GM21390 (cell line): ENCODE measurements around the gene ADGRV1.
"Not testable (repeated sequence)": the region's sequence is repeated elsewhere in the genome, so short reads cannot be mapped to it uniquely, and the experiment has no call there.

ENCODE experiments used
- ATAC-seq: cut with Tn5 transposase; IDR thresholded peaks from one replicate; pipeline ENCODE4 v1.9.1; 2021; ENCODE audit not compliant: unreplicated experiment

Gene ADGRV1

DNA sequence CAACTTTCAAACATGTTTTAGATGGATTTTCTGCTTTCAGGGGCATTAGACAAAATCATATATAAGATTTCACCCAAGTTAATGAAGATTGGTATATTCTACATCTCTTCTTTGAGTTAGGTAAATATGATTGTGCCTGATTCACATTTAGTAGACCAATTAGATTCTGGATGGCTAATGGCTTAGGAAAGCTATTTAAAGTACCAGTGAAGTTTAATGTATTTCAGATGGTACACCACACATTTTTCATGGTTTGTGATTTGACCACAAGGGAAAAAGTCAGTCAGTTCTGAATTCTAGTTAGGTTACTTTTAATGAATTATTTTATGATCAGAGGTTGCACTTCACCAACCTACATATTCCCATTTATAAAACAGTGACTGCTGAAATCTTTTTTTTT lies 409.7 kb downstream of the ADGRV1 start:
- no peak for ATAC-seq

GRCh38 chr5:90969945-90970344 lies 411.3 kb downstream of the ADGRV1 start:
- ATAC-seq = not testable (repeated sequence)

GRCh38 chr5:90981177-90981576 lies 422.6 kb downstream of the ADGRV1 start:
- ATAC-seq = no peak

GRCh38 chr5:90981821-90982220 lies 423.2 kb downstream of the ADGRV1 start:
- no peak for ATAC-seq

GRCh38 chr5:90982576-90982975 lies 424.0 kb downstream of the ADGRV1 start:
- ATAC-seq = no peak

GRCh38 chr5:90983148-90983547 lies 424.6 kb downstream of the ADGRV1 start:
- ATAC-seq = no peak

GRCh38 chr5:90983711-90984124 lies 425.1 kb downstream of the ADGRV1 start:
- ATAC-seq = no peak

- no peak for ATAC-seq
These were observed 426.7 kb downstream of the ADGRV1 start for GRCh38 chr5:90985341-90985740.

DNA sequence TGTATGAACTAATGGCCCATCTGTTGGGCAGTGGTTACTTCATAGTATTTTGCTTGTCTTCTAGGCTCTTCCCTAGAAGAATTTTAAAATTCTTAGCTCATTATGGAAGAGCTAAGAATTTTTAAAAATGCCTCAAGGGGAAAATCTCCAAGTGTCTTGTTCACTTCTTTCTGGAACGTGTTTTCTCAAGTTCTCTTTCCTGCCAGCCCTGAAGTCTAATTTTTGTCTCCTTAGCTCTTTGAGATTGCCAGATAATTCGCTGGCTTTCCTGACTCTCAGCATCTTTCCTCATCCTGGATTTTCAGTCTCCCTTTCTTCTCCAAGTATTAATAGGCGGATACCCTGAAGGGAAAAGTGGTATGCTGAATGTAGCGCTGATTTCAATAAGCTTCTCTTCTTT lies 429.1 kb downstream of the ADGRV1 start:
- no peak for ATAC-seq

DNA sequence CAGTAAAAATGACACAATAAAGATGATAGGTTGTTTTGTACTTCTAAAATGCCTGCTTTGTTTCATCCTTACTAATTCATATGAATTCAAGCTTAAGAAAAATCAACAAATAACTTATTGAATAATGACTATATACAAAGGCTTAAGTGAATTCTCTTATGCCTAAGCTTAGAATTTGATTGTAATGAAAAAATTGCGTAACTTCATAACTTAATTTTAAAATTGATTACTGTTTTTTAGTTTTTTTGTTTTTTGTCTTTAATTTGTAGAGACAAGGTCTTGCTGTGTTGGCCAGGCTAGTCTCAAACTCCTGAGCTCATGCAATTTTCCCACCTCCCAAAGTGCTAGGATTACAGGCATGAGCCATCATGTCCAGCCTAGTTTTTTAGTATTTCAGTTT lies 432.6 kb downstream of the ADGRV1 start:
- no peak for ATAC-seq

- ATAC-seq = no peak
These were observed 436.2 kb downstream of the ADGRV1 start for GRCh38 chr5:90994796-90995195.

DNA sequence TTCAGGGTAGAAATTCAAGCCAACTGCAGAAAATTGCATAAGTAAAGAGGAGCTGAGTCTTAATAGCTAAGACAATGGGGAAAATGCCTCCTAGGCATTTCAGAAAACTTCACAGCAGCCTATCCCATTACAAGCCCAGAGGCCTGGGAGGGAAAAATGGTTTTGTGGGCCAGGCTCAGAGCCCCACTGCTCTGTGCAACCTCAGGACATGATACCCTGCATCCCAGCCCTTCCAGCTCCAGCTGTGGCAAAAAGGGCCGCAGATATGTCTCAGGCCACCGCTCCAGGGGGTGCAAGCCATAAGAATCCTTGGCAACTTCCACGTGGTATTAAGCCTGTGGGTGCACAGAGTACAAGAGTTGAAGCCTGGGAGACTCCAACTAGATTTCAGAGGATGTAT lies 437.5 kb downstream of the ADGRV1 start:
- ATAC-seq = no peak

DNA sequence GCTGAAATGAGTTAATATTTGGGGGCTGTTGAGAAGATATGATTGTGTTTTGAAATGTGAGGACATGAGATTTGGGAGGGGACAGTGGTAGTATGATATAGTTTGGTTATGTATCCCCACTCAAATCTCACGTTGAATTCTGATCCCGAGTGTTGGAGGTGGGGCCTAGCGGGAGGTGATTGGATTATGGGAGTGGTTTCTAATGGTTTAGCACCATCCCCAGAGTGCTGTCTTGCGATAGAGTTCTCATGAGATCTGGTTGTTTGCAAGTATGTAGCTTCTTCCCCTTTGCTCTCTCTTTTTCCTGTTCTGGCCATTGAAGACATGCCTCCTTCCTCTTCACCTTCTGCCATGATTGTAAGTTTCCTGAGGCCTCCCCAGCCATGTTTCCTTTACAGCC lies 438.5 kb downstream of the ADGRV1 start:
- ATAC-seq = no peak

- no peak for ATAC-seq
These were observed 442.1 kb downstream of the ADGRV1 start for GRCh38 chr5:91000743-91001142.

DNA sequence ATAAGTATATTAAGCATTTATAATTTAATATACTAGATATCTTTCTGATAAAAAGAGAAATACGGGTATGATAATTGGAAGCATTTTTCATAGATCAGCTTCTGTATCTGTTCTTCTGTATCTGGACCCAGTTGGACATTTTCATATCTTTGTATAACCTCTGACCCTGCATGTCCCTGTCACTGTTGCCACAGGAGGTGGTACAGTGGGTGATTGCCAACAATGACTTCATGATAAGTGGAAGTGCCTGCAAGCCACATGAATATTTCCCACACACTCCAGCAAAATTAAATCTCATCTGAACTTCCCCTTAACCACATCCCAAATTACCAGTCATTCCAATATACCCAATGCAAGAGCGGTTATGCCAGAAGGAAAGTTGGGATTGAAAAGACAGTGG lies 448.1 kb downstream of the ADGRV1 start:
- ATAC-seq = no peak

- no peak for ATAC-seq
These were observed 448.7 kb downstream of the ADGRV1 start for GRCh38 chr5:91007251-91007650.

GRCh38 chr5:91007780-91008402 lies 449.3 kb downstream of the ADGRV1 start:
- ATAC-seq = no peak

- ATAC-seq = no peak
These were observed 451.5 kb downstream of the ADGRV1 start for GRCh38 chr5:91010090-91010489.

GRCh38 chr5:91011029-91011428 lies 452.4 kb downstream of the ADGRV1 start:
- no peak for ATAC-seq

GRCh38 chr5:91012867-91013266 lies 454.3 kb downstream of the ADGRV1 start:
- not testable (repeated sequence) for ATAC-seq

DNA sequence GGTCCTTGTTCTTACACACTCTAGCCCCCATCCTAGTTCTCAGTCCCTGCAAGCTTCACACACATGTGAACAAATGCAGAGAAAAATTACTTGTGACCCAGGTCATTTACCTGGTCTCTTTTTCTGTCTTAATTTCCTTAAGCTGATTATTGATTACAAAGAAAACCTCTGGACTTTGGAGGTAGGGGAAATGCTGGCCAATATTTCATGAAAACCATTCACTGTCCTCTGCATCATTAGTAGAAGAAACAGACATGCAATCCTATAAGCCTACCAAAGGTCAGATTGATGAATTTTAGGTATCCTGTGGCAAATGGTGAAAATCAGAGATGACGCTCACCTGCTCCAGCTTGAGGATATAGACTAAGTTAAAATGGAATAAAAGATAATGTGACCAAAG lies 457.7 kb downstream of the ADGRV1 start:
- ATAC-seq = no peak

GRCh38 chr5:91016954-91017700 lies 458.5 kb downstream of the ADGRV1 start:
- ATAC-seq = no peak

DNA sequence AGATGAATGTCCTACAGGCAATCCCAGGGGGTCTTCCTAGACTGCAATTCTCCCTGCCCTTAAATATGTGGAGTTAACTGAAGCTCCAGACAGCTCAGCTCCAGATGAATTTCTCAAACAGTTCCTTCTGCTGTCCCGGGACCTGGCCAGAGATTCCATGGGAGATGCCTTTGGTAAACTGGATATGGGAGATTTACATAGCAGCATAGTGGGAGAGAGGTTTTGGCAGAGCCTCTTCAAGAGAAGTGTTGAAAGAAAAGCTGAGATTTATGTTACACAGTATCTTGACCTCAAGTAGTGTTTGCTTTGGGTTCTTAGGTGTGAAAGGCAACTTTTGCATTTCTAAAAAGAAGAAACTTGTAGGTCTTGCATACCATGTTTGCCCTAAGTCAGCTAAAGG lies 459.6 kb downstream of the ADGRV1 start:
- ATAC-seq = no peak
